ENCODE results near the gene TXNRD2.
"Not testable (repeated sequence)": the region's sequence is repeated elsewhere in the genome, so short reads cannot be mapped to it uniquely, and the experiment has no call there.

Gene TXNRD2

DNA sequence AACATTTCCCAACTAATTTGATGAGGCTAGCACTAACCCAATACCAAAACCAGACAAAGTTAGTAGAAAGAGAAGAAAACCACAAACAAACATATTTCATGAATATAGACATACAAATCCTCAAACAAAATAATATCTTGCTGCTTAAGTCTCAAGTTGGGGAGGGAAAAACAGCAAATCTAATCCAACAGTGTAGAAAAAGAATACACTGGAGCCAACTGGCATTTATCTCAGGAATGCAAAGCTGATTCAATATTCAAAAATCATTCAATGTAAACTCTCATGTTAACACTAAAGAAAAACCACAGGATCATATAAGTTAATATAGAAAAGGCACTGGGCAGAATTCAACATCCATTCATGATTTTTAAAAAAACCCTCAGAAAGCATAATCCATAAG, 105.1 kb downstream of the TXNRD2 start:
- FAIRE-seq (no peak), DNase-seq (ENCODE audit: insufficient read length, low spot score) (no peak)

DNA sequence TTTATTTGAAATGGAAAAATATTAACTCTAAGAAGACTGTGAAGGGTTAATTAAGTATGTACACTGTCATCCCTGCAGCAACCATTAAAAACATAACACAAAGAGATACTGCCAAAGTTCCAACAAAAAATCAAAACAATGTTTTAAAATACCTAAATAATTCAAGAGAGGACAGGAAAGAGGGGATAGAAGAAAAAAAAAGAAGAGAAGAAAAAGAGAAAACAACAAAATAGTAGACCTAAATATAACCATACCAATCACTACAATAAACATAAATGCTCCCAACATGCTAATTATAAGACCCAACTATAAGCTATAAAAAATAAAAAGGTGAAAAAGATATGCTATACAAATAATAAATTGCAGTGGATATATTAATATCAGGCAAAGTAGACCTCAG, 107.0 kb downstream of the TXNRD2 start:
- no peak for FAIRE-seq
- no peak for DNase-seq (ENCODE audit: insufficient read length, low spot score)
- TF ChIP-seq POU2F2 (IDR thresholded peaks at IDR 0.05; ENCODE audit: low read depth, low read length) (no peak), POLR2AphosphoS5 (IDR thresholded peaks at IDR 0.05; ENCODE audit: low read depth, low read length) (no peak)

More for the DNA sequence above, 105.1 kb downstream of the TXNRD2 start:
- TF ChIP-seq POU2F2 (IDR thresholded peaks at IDR 0.05; ENCODE audit: low read depth, low read length) = no peak
- no peak for TF ChIP-seq TAF1 (IDR thresholded peaks at IDR 0.05; ENCODE audit: low read depth, low read length)
- TF ChIP-seq POLR2A (IDR thresholded peaks at IDR 0.05; ENCODE audit: low read depth, low read length) = no peak
- no peak for TF ChIP-seq POLR2AphosphoS5 (IDR thresholded peaks at IDR 0.05; ENCODE audit: low read depth, low read length)
- TF ChIP-seq PAX5 (IDR thresholded peaks at IDR 0.05; ENCODE audit: insufficient read depth, low read length, severe bottlenecking) = no peak
- TF ChIP-seq SPI1 (IDR thresholded peaks at IDR 0.05; ENCODE audit: low read depth, low read length) = no peak

DNA sequence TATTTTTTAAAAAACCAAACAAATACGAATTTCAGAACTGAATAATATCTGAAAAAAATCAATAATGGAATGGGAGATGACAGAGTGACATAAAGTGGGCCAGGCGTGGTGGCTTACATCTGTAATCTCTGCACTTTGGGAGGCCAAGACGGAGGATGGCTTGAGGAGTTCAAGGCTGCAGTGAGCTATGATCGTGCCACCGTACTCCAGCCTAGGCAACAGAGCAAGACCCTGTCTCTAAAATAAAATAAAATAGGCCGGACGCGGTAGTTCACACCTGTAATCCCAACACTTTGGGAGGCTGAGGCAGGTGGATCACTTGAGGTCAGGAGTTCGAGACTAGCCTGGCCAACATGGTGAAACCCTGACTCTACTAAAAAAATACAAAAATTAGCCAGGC, 108.3 kb downstream of the TXNRD2 start:
- not testable (repeated sequence) for DNase-seq (ENCODE audit: insufficient read length, low spot score); FAIRE-seq

GRCh38 chr22:19832476-19833108, 109.0 kb downstream of the TXNRD2 start:
- DNase-seq (ENCODE audit: insufficient read length, low spot score) (no peak), FAIRE-seq (no peak)
- TF ChIP-seq POLR2A (IDR thresholded peaks at IDR 0.05; ENCODE audit: low read depth, low read length) (no peak), SPI1 (IDR thresholded peaks at IDR 0.05; ENCODE audit: low read depth, low read length) (0 out of 2 replicates have a peak, but pooled peaks have one; percentile 6)

GRCh38 chr22:19831979-19832378, 109.6 kb downstream of the TXNRD2 start:
- not testable (repeated sequence) for DNase-seq (ENCODE audit: insufficient read length, low spot score); FAIRE-seq

GRCh38 chr22:19831016-19831415, 110.6 kb downstream of the TXNRD2 start:
- FAIRE-seq (no peak), DNase-seq (ENCODE audit: insufficient read length, low spot score) (no peak)
- TF ChIP-seq POLR2A (IDR thresholded peaks at IDR 0.05; ENCODE audit: low read depth, low read length) = no peak
- TF ChIP-seq POU2F2 (IDR thresholded peaks at IDR 0.05; ENCODE audit: low read depth, low read length) = no peak
- no peak for TF ChIP-seq TAF1 (IDR thresholded peaks at IDR 0.05; ENCODE audit: low read depth, low read length)
- TF ChIP-seq PAX5 (IDR thresholded peaks at IDR 0.05; ENCODE audit: insufficient read depth, low read length, severe bottlenecking) = no peak
- TF ChIP-seq SPI1 (IDR thresholded peaks at IDR 0.05; ENCODE audit: low read depth, low read length) = no peak
- no peak for TF ChIP-seq POLR2AphosphoS5 (IDR thresholded peaks at IDR 0.05; ENCODE audit: low read depth, low read length)

DNA sequence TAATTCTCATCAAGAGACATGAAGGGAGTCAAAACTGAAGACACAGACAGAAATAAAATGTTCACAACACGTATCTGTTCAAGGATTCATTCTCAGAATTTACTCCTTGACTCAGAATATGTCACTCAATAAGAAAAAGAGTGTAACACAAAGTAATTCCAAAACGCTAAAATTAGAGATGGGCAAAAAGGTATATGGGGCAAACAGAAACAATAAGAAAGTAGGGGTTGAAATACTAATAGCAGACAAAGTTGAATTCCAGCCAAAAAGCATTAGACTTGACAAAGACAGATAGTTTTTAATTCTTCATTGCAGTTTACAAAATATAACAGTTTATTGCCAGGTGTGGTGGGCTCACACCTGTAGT, 113.6 kb downstream of the TXNRD2 start:
- DNase-seq (ENCODE audit: insufficient read length, low spot score) = no peak
- TF ChIP-seq POLR2A (IDR thresholded peaks at IDR 0.05; ENCODE audit: low read depth, low read length) = no peak
- no peak for TF ChIP-seq TAF1 (IDR thresholded peaks at IDR 0.05; ENCODE audit: low read depth, low read length)
- no peak for TF ChIP-seq POU2F2 (IDR thresholded peaks at IDR 0.05; ENCODE audit: low read depth, low read length)
- TF ChIP-seq POLR2AphosphoS5 (IDR thresholded peaks at IDR 0.05; ENCODE audit: low read depth, low read length) = no peak
- no peak for TF ChIP-seq SPI1 (IDR thresholded peaks at IDR 0.05; ENCODE audit: low read depth, low read length)
- TF ChIP-seq PAX5 (IDR thresholded peaks at IDR 0.05; ENCODE audit: insufficient read depth, low read length, severe bottlenecking) = no peak
- no peak for FAIRE-seq

- FAIRE-seq = no peak
- TF ChIP-seq TAF1 (IDR thresholded peaks at IDR 0.05; ENCODE audit: low read depth, low read length) (no peak), SPI1 (IDR thresholded peaks at IDR 0.05; ENCODE audit: low read depth, low read length) (no peak), PAX5 (IDR thresholded peaks at IDR 0.05; ENCODE audit: insufficient read depth, low read length, severe bottlenecking) (no peak), POU2F2 (IDR thresholded peaks at IDR 0.05; ENCODE audit: low read depth, low read length) (no peak), POLR2A (IDR thresholded peaks at IDR 0.05; ENCODE audit: low read depth, low read length) (no peak), POLR2AphosphoS5 (IDR thresholded peaks at IDR 0.05; ENCODE audit: low read depth, low read length) (no peak)
Observed at GRCh38 chr22:19827341-19828034, 114.1 kb downstream of the TXNRD2 start.

GRCh38 chr22:19826619-19826950, 115.0 kb downstream of the TXNRD2 start:
- DNase-seq (ENCODE audit: insufficient read length, low spot score) (no peak), FAIRE-seq (no peak)
- TF ChIP-seq POU2F2 (IDR thresholded peaks at IDR 0.05; ENCODE audit: low read depth, low read length) (no peak), POLR2A (IDR thresholded peaks at IDR 0.05; ENCODE audit: low read depth, low read length) (no peak), TAF1 (IDR thresholded peaks at IDR 0.05; ENCODE audit: low read depth, low read length) (no peak), SPI1 (IDR thresholded peaks at IDR 0.05; ENCODE audit: low read depth, low read length) (no peak), PAX5 (IDR thresholded peaks at IDR 0.05; ENCODE audit: insufficient read depth, low read length, severe bottlenecking) (no peak), POLR2AphosphoS5 (IDR thresholded peaks at IDR 0.05; ENCODE audit: low read depth, low read length) (no peak)

More at GRCh38 chr22:19827341-19828034, 114.1 kb downstream of the TXNRD2 start:
- DNase-seq (ENCODE audit: insufficient read length, low spot score) = no peak

- FAIRE-seq (no peak), DNase-seq (ENCODE audit: insufficient read length, low spot score) (no peak)
- TF ChIP-seq POLR2AphosphoS5 (IDR thresholded peaks at IDR 0.05; ENCODE audit: low read depth, low read length) (no peak), PAX5 (IDR thresholded peaks at IDR 0.05; ENCODE audit: insufficient read depth, low read length, severe bottlenecking) (no peak), SPI1 (IDR thresholded peaks at IDR 0.05; ENCODE audit: low read depth, low read length) (no peak), POU2F2 (IDR thresholded peaks at IDR 0.05; ENCODE audit: low read depth, low read length) (no peak), POLR2A (IDR thresholded peaks at IDR 0.05; ENCODE audit: low read depth, low read length) (no peak), TAF1 (IDR thresholded peaks at IDR 0.05; ENCODE audit: low read depth, low read length) (no peak)
Observed at GRCh38 chr22:19825904-19826618, 115.6 kb downstream of the TXNRD2 start.
